CD4-positive, alpha-beta T cell (primary cell): ENCODE data around the gene BEND5. TPM values are rescaled to one million over a fixed set of nuclear protein-coding genes. Genes with fewer than 3 reads are reported as not detected.

Source experiments
- ATAC-seq: fragments of 200-7000 bp; cut with Tn5 transposase; one replicate; pipeline ENCODE4 v1.10.0; 2022; ENCODE audit warnings: mild to moderate bottlenecking; ENCODE audit not compliant: poor library complexity
- CTCF ChIA-PET: fragments of 350-600 bp; sonication (Branson Sonifier 250); formaldehyde crosslinking; loops from one replicate; lab custom pipeline; 2021; ENCODE audit warnings: antibody characterized with exemption, inconsistent platforms; lab: Charles Lee
- POLR2A ChIA-PET: fragments of 350-600 bp; sonication (Branson Sonifier 250); formaldehyde crosslinking; loops from one replicate; lab custom pipeline; 2021; ENCODE audit warnings: antibody characterized with exemption, inconsistent platforms; lab: Charles Lee
- DNase-seq, 14 experiments: peaks; one replicate each; pipeline ENCODE4 v3.0.0-alpha.2; 2013 to 2020; ENCODE audit warnings: mixed read lengths in 2 of 14
- H3K27ac ChIP-seq, 2 donors: one replicate each; pipeline versions ENCODE4 v1.5.1 to v1.7.0; 2013; ENCODE audit warnings: low read length in 2 of 2, low read depth in 1 of 2, mild to moderate bottlenecking in 1 of 2
- H3K27me3 ChIP-seq, 2 experiments: 1 replicate in 1 of 2; 2 replicates in 1 of 2; pipeline versions ENCODE4 v1.6.1 to v1.7.0; 2013; ENCODE audit warnings: low read length in 2 of 2, control low read depth in 1 of 2, mild to moderate bottlenecking in 1 of 2, moderate library complexity in 1 of 2; ENCODE audit not compliant: insufficient read depth in 2 of 2, control insufficient read depth in 1 of 2
- H3K36me3 ChIP-seq: one replicate; pipeline ENCODE4 v1.6.1; 2013; ENCODE audit warnings: low read length, control low read depth; ENCODE audit not compliant: insufficient read depth
- H3K4me1 ChIP-seq: one replicate; pipeline ENCODE4 v1.6.1; 2013; ENCODE audit warnings: low read length, control low read depth; ENCODE audit not compliant: insufficient read depth
- H3K4me3 ChIP-seq: one replicate; pipeline ENCODE4 v1.5.1; 2013; ENCODE audit warnings: mild to moderate bottlenecking, low read length, moderate library complexity
- H3K9me3 ChIP-seq, 2 experiments: 1 replicate in 1 of 2; 2 replicates in 1 of 2; pipeline versions ENCODE4 v1.6.1 to v1.7.0; 2013; ENCODE audit warnings: low read length in 2 of 2, mild to moderate bottlenecking in 2 of 2, control low read depth in 1 of 2, moderate library complexity in 1 of 2; ENCODE audit not compliant: control insufficient read depth in 1 of 2, insufficient read depth in 1 of 2
- H3K27ac Mint-ChIP-seq: one replicate; pipeline ENCODE4 v1.8.0; 2020; ENCODE audit warnings: mixed read lengths
- H3K27me3 Mint-ChIP-seq: one replicate; pipeline ENCODE4 v1.8.0; 2021; ENCODE audit warnings: mixed read lengths
- H3K36me3 Mint-ChIP-seq: one replicate; pipeline ENCODE4 v1.8.0; 2021; ENCODE audit warnings: low read depth, mixed read lengths
- H3K4me1 Mint-ChIP-seq: one replicate; pipeline ENCODE4 v1.8.0; 2021; ENCODE audit warnings: low read depth, mixed read lengths
- H3K4me3 Mint-ChIP-seq: one replicate; pipeline ENCODE4 v1.8.0; 2020; ENCODE audit warnings: mild to moderate bottlenecking, mixed read lengths
- H3K9me3 Mint-ChIP-seq: one replicate; pipeline ENCODE4 v1.8.0; 2020; ENCODE audit warnings: mixed read lengths
- intact Hi-C, 2 experiments: fragments of 100-400 bp; cut with DNase I in 1 of 2; cut with micrococcal nuclease in 1 of 2; formaldehyde crosslinking; loops; one replicate each; pipeline versions ENCODE4 v1.15.1 to v1.9.0; 2023 to 2025; cut with DNase I, micrococcal nuclease
- total RNA-seq, 174 experiments: library from RNA in 2 of 174; stranded (reverse) in 2 of 174; gene quantifications; one replicate each; pipeline ENCODE4 v1.2.3 and lab custom pipeline; 2021 to 2026
- TF ChIP-seq, protein P1 (sequence below): fragments of 200-600 bp; IDR thresholded peaks from one replicate; pipeline ENCODE4 v1.8.0; 2022; ENCODE audit warnings: antibody characterized with exemption, mild to moderate bottlenecking

BEND5 gene
- total RNA-seq, 2 experiments from 2014 or later, result 5.6 to 5.7 TPM

DNA sequence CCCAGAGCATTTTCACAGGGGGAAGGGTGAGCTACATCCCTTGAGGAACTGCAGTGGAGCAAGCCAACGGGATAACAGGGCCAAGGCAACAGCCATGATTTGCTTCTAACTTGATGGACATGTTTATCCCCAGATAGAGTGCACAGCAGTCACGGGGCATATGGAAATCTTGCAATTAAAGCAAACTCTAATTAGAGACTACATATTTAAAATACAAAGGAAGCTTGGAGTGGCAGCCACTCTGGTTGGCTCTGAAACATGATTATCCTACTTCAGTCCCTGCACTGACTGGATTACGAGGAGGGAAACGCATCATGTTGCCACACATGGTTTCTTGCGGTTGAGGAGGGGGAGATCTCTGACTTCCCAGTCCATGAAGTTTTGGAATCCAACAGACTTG lies 60.8 kb downstream of the BEND5 start:
- Histone ChIP-seq H3K4me1 (no peaks in the 10 kb centered on the region), H3K4me3 (no peak overlapping the region), H3K27me3 (no peaks in the 10 kb centered on the region), H3K9me3 (peaks cover 0 to 3% of the 10 kb centered on the region in 2 experiments), H3K27ac (no peak overlapping the region), H3K36me3 (no peaks in the 10 kb centered on the region)
- no peaks in the 10 kb centered on the region for H3K4me1 Mint-ChIP-seq
- no peak for DNase-seq
- H3K27me3 Mint-ChIP-seq, result no peaks in the 10 kb centered on the region
- H3K9me3 Mint-ChIP-seq, result no peaks in the 10 kb centered on the region
- intact Hi-C loops, result no loop called here
- H3K36me3 Mint-ChIP-seq, result no peaks in the 10 kb centered on the region
- no peak overlapping the region for H3K4me3 Mint-ChIP-seq
- no peak overlapping the region for H3K27ac Mint-ChIP-seq
- ChIA-PET CTCF (no interaction called here), POLR2A (no interaction called here)
- TF ChIP-seq, protein P1, sequence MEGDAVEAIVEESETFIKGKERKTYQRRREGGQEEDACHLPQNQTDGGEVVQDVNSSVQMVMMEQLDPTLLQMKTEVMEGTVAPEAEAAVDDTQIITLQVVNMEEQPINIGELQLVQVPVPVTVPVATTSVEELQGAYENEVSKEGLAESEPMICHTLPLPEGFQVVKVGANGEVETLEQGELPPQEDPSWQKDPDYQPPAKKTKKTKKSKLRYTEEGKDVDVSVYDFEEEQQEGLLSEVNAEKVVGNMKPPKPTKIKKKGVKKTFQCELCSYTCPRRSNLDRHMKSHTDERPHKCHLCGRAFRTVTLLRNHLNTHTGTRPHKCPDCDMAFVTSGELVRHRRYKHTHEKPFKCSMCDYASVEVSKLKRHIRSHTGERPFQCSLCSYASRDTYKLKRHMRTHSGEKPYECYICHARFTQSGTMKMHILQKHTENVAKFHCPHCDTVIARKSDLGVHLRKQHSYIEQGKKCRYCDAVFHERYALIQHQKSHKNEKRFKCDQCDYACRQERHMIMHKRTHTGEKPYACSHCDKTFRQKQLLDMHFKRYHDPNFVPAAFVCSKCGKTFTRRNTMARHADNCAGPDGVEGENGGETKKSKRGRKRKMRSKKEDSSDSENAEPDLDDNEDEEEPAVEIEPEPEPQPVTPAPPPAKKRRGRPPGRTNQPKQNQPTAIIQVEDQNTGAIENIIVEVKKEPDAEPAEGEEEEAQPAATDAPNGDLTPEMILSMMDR, result no peak
- no peak for ATAC-seq

DNA sequence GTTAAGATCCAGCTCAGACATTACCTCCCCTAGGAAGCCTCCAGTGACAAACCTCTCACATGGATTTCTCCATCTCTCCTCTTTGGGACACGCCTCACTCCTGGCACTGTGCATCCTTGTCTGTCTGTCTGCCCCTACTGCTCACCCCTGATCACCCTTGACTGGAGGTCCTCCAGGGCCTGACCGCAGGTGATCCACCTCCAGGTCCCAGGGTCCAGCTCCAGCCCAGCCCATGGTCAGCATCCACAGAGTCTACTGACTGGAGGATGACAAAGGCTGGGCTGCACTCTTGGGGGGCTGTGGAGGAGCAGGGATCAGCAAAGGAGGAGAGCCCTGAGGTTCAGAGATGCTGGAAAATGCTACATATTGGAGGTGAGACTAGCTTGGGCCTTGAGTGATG lies 65.8 kb downstream of the BEND5 start:
- Mint-ChIP-seq H3K4me3 (no peak overlapping the region), H3K9me3 (no peaks in the 10 kb centered on the region), H3K4me1 (no peaks in the 10 kb centered on the region), H3K27me3 (no peaks in the 10 kb centered on the region), H3K27ac (no peak overlapping the region), H3K36me3 (no peaks in the 10 kb centered on the region)
- no peak overlapping the region for H3K27ac ChIP-seq
- ATAC-seq (no peak), DNase-seq (no peak)
- no peak overlapping the region for H3K4me3 ChIP-seq
- CTCF ChIA-PET, result no interaction called here
- H3K9me3 ChIP-seq, result no peaks in the 10 kb centered on the region
- TF ChIP-seq, protein P1, result no peak
- no peaks in the 10 kb centered on the region for H3K36me3 ChIP-seq
- H3K27me3 ChIP-seq, result no peaks in the 10 kb centered on the region
- POLR2A ChIA-PET, result no interaction called here
- intact Hi-C loops, result no loop called here
- H3K4me1 ChIP-seq, result no peaks in the 10 kb centered on the region

DNA sequence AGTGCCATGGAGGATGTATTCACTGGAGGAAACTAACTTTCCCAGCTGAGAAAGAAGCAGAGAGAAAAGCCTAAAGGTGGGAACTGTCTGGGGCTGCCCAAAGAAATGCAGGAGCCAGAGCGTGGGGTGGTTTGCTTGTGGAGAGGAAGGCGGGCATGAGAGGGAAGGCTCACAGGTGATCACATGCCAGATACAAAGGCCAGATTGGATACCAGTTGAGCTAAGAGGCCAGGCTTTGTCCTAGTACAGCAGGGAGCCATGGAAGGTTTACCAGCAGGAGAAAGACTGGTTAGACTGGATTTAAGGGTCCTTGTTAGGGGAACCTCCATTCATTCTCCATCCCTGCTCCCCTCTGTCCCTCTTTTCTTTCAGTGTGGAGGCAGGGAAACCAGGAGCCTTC lies 66.4 kb downstream of the BEND5 start:
- DNase-seq (no peak), ATAC-seq (no peak)
- TF ChIP-seq, protein P1, result no peak
- Mint-ChIP-seq H3K27ac (no peak overlapping the region), H3K9me3 (no peaks in the 10 kb centered on the region), H3K4me3 (no peak overlapping the region), H3K27me3 (no peaks in the 10 kb centered on the region), H3K4me1 (no peaks in the 10 kb centered on the region), H3K36me3 (no peaks in the 10 kb centered on the region)
- H3K27ac ChIP-seq, result no peak overlapping the region
- H3K36me3 ChIP-seq, result no peaks in the 10 kb centered on the region
- ChIA-PET CTCF (no interaction called here), POLR2A (no interaction called here)
- H3K9me3 ChIP-seq, result no peaks in the 10 kb centered on the region
- intact Hi-C loops, result no loop called here
- H3K27me3 ChIP-seq, result no peaks in the 10 kb centered on the region
- H3K4me1 ChIP-seq, result no peaks in the 10 kb centered on the region
- H3K4me3 ChIP-seq, result no peak overlapping the region
